ENCODE data around the gene IARS1. TPM values are rescaled to one million over a fixed set of nuclear protein-coding genes. Genes with fewer than 3 reads are reported as not detected.

The IARS1 gene

GRCh38 chr9:92247296-92247695, 46.2 kb downstream of the IARS1 start:
- H2BK5ac ChIP-seq (ENCODE audit: low read length): no peak overlapping the region
- H3K4me2 ChIP-seq (ENCODE audit: insufficient read depth, low read length, poor library complexity, severe bottlenecking): no peak overlapping the region
- no peak overlapping the region for H2BK120ac ChIP-seq (ENCODE audit: low read depth, low read length)
- H3K9ac ChIP-seq (ENCODE audit: low read depth, low read length, poor library complexity): no peak overlapping the region
- H2BK15ac ChIP-seq (ENCODE audit: low read length): no peak overlapping the region
- peaks cover 0 to 3% of the 10 kb centered on the region in 2 donors for H3K9me3 ChIP-seq (replicated peaks in 1 of 2; ENCODE audit: control insufficient read depth in 2 of 2, insufficient read depth in 1 of 2, low read depth in 1 of 2, low read length in 2 of 2)
- no peak overlapping the region for H3K4ac ChIP-seq (ENCODE audit: low read length)
- peaks cover 51 to 100% of the 10 kb centered on the region in 2 donors for H3K36me3 ChIP-seq (replicated peaks in 1 of 2; ENCODE audit: control insufficient read depth in 2 of 2, insufficient read depth in 2 of 2, low read length in 2 of 2)
- H2BK12ac ChIP-seq (ENCODE audit: low read length): no peak overlapping the region
- H3K14ac ChIP-seq (ENCODE audit: low read length): no peak overlapping the region
- no peak overlapping the region for H2AFZ ChIP-seq (ENCODE audit: low read length)
- peaks cover 0 to 2% (median 0%) of the 10 kb centered on the region in 3 experiments for H3K27me3 ChIP-seq (ENCODE audit: control insufficient read depth in 3 of 3, insufficient read depth in 3 of 3, low read depth in 1 of 3, low read length in 3 of 3)
- no peak overlapping the region for H3K27ac ChIP-seq (replicated peaks; ENCODE audit: low read length)
- no peak overlapping the region for H3K18ac ChIP-seq (ENCODE audit: low read length)
- H3K4me3 ChIP-seq (ENCODE audit: low read length in 2 of 2): no peak overlapping the region
- WGBS, 2 donors (ENCODE audit: extremely low coverage in 2 of 2, insufficient read length in 2 of 2, insufficient replicate concordance in 1 of 2): no CpG with 5 or more reads among the region's 4 CpGs
- no peak overlapping the region for H4K8ac ChIP-seq (ENCODE audit: low read depth, low read length)
- H4K91ac ChIP-seq (ENCODE audit: low read depth, low read length, poor library complexity): no peak overlapping the region
- no peak for DNase-seq (ENCODE audit: low spot score)
- H2AK5ac ChIP-seq (ENCODE audit: low read depth, low read length): no peak overlapping the region
- no peaks in the 10 kb centered on the region for H3K4me1 ChIP-seq (ENCODE audit: control insufficient read depth in 2 of 2, insufficient read depth in 1 of 2, low read depth in 1 of 2, low read length in 2 of 2)
- H3K79me1 ChIP-seq (ENCODE audit: low read depth, low read length): no peaks in the 10 kb centered on the region
- no peak overlapping the region for H3K23ac ChIP-seq (ENCODE audit: low read depth, low read length, poor library complexity)

GRCh38 chr9:92245005-92245797, 48.3 kb downstream of the IARS1 start:
- Histone ChIP-seq H2BK5ac (ENCODE audit: low read length) (no peak overlapping the region), H3K4me2 (ENCODE audit: insufficient read depth, low read length, poor library complexity, severe bottlenecking) (no peak overlapping the region), H4K8ac (ENCODE audit: low read depth, low read length) (no peak overlapping the region), H3K14ac (ENCODE audit: low read length) (no peak overlapping the region), H3K27me3 (ENCODE audit: control insufficient read depth in 3 of 3, insufficient read depth in 3 of 3, low read depth in 1 of 3, low read length in 3 of 3) (peaks cover 0 to 2% (median 0%) of the 10 kb centered on the region in 3 experiments), H2BK15ac (ENCODE audit: low read length) (no peak overlapping the region), H2AK5ac (ENCODE audit: low read depth, low read length) (no peak overlapping the region), H2BK120ac (ENCODE audit: low read depth, low read length) (no peak overlapping the region), H3K23ac (ENCODE audit: low read depth, low read length, poor library complexity) (no peak overlapping the region), H2AFZ (ENCODE audit: low read length) (no peak overlapping the region), H3K9me3 (replicated peaks in 1 of 2; ENCODE audit: control insufficient read depth in 2 of 2, insufficient read depth in 1 of 2, low read depth in 1 of 2, low read length in 2 of 2) (peaks cover 0 to 2% of the 10 kb centered on the region in 2 donors), H3K36me3 (replicated peaks in 1 of 2; ENCODE audit: control insufficient read depth in 2 of 2, insufficient read depth in 2 of 2, low read length in 2 of 2) (peaks cover 46 to 100% of the 10 kb centered on the region in 2 donors), H3K9ac (ENCODE audit: low read depth, low read length, poor library complexity) (no peak overlapping the region), H3K4ac (ENCODE audit: low read length) (no peak overlapping the region), H3K27ac (replicated peaks; ENCODE audit: low read length) (no peak overlapping the region), H3K79me1 (ENCODE audit: low read depth, low read length) (no peaks in the 10 kb centered on the region), H3K4me1 (ENCODE audit: control insufficient read depth in 2 of 2, insufficient read depth in 1 of 2, low read depth in 1 of 2, low read length in 2 of 2) (no peaks in the 10 kb centered on the region), H3K18ac (ENCODE audit: low read length) (no peak overlapping the region), H3K4me3 (ENCODE audit: low read length in 2 of 2) (no peak overlapping the region), H4K91ac (ENCODE audit: low read depth, low read length, poor library complexity) (no peak overlapping the region), H2BK12ac (ENCODE audit: low read length) (no peak overlapping the region)
- DNase-seq (ENCODE audit: low spot score): no peak
- WGBS, 2 donors (ENCODE audit: extremely low coverage in 2 of 2, insufficient read length in 2 of 2, insufficient replicate concordance in 1 of 2): no CpG with 5 or more reads among the region's 7 CpGs

Small RNA genes within 50 kb of the gene (small RNA-seq; reads per million reads assigned to genes)
- gene MIR3651 (ENCODE audit: insufficient read depth) (not detected), gene SNORA84 (ENCODE audit: insufficient read depth) (9.9 reads per million, percentile 56 among the genes with 10 or more reads in this experiment)
